Effector memory CD4-positive, alpha-beta T cell (primary cell): ENCODE results near the gene DUS2.

ENCODE experiments used
- DNase-seq, 3 donors: peaks; one replicate each; pipeline ENCODE4 v3.0.0-alpha.2; 2020
- H3K27ac ChIP-seq: 2 replicates; pipeline ENCODE4 v1.7.0; 2013; ENCODE audit warnings: mild to moderate bottlenecking, low read length, moderate library complexity; ENCODE audit not compliant: insufficient read depth, poor library complexity, severe bottlenecking
- H3K27me3 ChIP-seq: replicated peaks from 2 replicates; pipeline ENCODE4 v1.7.0; 2013; ENCODE audit warnings: mild to moderate bottlenecking, low read length; ENCODE audit not compliant: insufficient read depth, control insufficient read depth, poor library complexity, severe bottlenecking
- H3K36me3 ChIP-seq: 2 replicates; pipeline ENCODE4 v1.7.0; 2013; ENCODE audit warnings: mild to moderate bottlenecking, low read length, moderate library complexity; ENCODE audit not compliant: control insufficient read depth, insufficient read depth
- H3K4me1 ChIP-seq: 2 replicates; pipeline ENCODE4 v1.7.0; 2013; ENCODE audit warnings: low read length, mild to moderate bottlenecking; ENCODE audit not compliant: control insufficient read depth, insufficient read depth, poor library complexity, severe bottlenecking
- H3K4me3 ChIP-seq: 2 replicates; pipeline ENCODE4 v1.7.0; 2013; ENCODE audit warnings: low read length, low read depth, mild to moderate bottlenecking; ENCODE audit not compliant: insufficient read depth, poor library complexity, severe bottlenecking
- H3K9me3 ChIP-seq: 2 replicates; pipeline ENCODE4 v1.7.0; 2013; ENCODE audit warnings: mild to moderate bottlenecking, low read length, moderate library complexity; ENCODE audit not compliant: control insufficient read depth

The DUS2 gene

GRCh38 chr16:68065716-68066305 lies 42.7 kb downstream of the DUS2 start:
- H3K4me1 ChIP-seq, result peaks cover 51% of the 10 kb centered on the region
- no peak overlapping the region for H3K27ac ChIP-seq
- no peaks in the 10 kb centered on the region for H3K27me3 ChIP-seq
- no peak for DNase-seq
- no peak overlapping the region for H3K4me3 ChIP-seq
- H3K36me3 ChIP-seq, result peaks cover 3% of the 10 kb centered on the region
- H3K9me3 ChIP-seq, result no peaks in the 10 kb centered on the region

- no peak for DNase-seq
- Histone ChIP-seq H3K27ac (no peak overlapping the region), H3K27me3 (no peaks in the 10 kb centered on the region), H3K9me3 (no peaks in the 10 kb centered on the region), H3K4me1 (peaks cover 61% of the 10 kb centered on the region), H3K4me3 (no peak overlapping the region), H3K36me3 (peaks cover 3% of the 10 kb centered on the region)
These were observed 43.7 kb downstream of the DUS2 start for GRCh38 chr16:68066763-68067162.

- peaks cover 6% of the 10 kb centered on the region for H3K36me3 ChIP-seq
- H3K27ac ChIP-seq, result peak overlapping the region; percentile 53
- no peak for DNase-seq
- no peaks in the 10 kb centered on the region for H3K27me3 ChIP-seq
- H3K4me3 ChIP-seq, result no peak overlapping the region
- peaks cover 65% of the 10 kb centered on the region for H3K4me1 ChIP-seq
- no peaks in the 10 kb centered on the region for H3K9me3 ChIP-seq
These were observed 45.8 kb downstream of the DUS2 start for GRCh38 chr16:68068926-68069325.

GRCh38 chr16:68069511-68070248 lies 46.6 kb downstream of the DUS2 start:
- H3K36me3 ChIP-seq, result peaks cover 6% of the 10 kb centered on the region
- no peak overlapping the region for H3K4me3 ChIP-seq
- H3K27ac ChIP-seq, result peak overlapping the region; percentile 53
- peak in 2 of 3 donors; percentile 14 to 29 for DNase-seq
- H3K27me3 ChIP-seq, result no peaks in the 10 kb centered on the region
- peaks cover 65% of the 10 kb centered on the region for H3K4me1 ChIP-seq
- no peaks in the 10 kb centered on the region for H3K9me3 ChIP-seq

GRCh38 chr16:68070249-68070730 lies 47.2 kb downstream of the DUS2 start:
- Histone ChIP-seq H3K9me3 (no peaks in the 10 kb centered on the region), H3K4me3 (no peak overlapping the region), H3K4me1 (peaks cover 65% of the 10 kb centered on the region), H3K27ac (peak overlapping the region; percentile 53), H3K36me3 (peaks cover 6% of the 10 kb centered on the region), H3K27me3 (no peaks in the 10 kb centered on the region)
- no peak for DNase-seq

GRCh38 chr16:68070806-68071517 lies 47.9 kb downstream of the DUS2 start:
- Histone ChIP-seq H3K27ac (peak overlapping the region; percentile 53), H3K4me3 (no peak overlapping the region), H3K4me1 (peaks cover 71% of the 10 kb centered on the region), H3K27me3 (no peaks in the 10 kb centered on the region), H3K36me3 (peaks cover 6% of the 10 kb centered on the region), H3K9me3 (no peaks in the 10 kb centered on the region)
- DNase-seq, result no peak

- Histone ChIP-seq H3K4me3 (no peak overlapping the region), H3K27me3 (no peaks in the 10 kb centered on the region), H3K9me3 (no peaks in the 10 kb centered on the region), H3K36me3 (peaks cover 6% of the 10 kb centered on the region), H3K4me1 (peaks cover 73% of the 10 kb centered on the region), H3K27ac (no peak overlapping the region)
- no peak for DNase-seq
These were observed 48.4 kb downstream of the DUS2 start for GRCh38 chr16:68071518-68071901.

- Histone ChIP-seq H3K36me3 (peaks cover 4% of the 10 kb centered on the region), H3K4me3 (no peak overlapping the region), H3K4me1 (peaks cover 73% of the 10 kb centered on the region), H3K27ac (no peak overlapping the region), H3K9me3 (no peaks in the 10 kb centered on the region), H3K27me3 (no peaks in the 10 kb centered on the region)
- DNase-seq, result no peak
These were observed 49.1 kb downstream of the DUS2 start for GRCh38 chr16:68072038-68072695.

GRCh38 chr16:68073902-68074760 lies 51.0 kb downstream of the DUS2 start:
- H3K27ac ChIP-seq, result peak overlapping the region; percentile 33
- no peaks in the 10 kb centered on the region for H3K9me3 ChIP-seq
- H3K36me3 ChIP-seq, result peaks cover 4% of the 10 kb centered on the region
- H3K4me3 ChIP-seq, result peak overlapping the region; percentile 37
- peaks cover 83% of the 10 kb centered on the region for H3K4me1 ChIP-seq
- DNase-seq, result no peak
- H3K27me3 ChIP-seq, result no peaks in the 10 kb centered on the region
